H9 (cell line): ENCODE data around the gene NKX3-2. TPM values are rescaled to one million over a fixed set of nuclear protein-coding genes. Genes with fewer than 3 reads are reported as not detected.

Experiments
- DNase-seq: peaks from one replicate; pipeline ENCODE4 v3.0.0-alpha.2; 2017
- H2AFZ ChIP-seq: one replicate; pipeline ENCODE4 v1.6.1; 2013; ENCODE audit warnings: mild to moderate bottlenecking, low read length, control low read depth, moderate library complexity
- H2AK5ac ChIP-seq: 2 replicates; pipeline ENCODE4 v1.6.1; 2013; ENCODE audit warnings: low read length, control low read depth, mixed read lengths; ENCODE audit not compliant: insufficient read length
- H2BK120ac ChIP-seq: one replicate; pipeline ENCODE4 v1.6.1; 2013; ENCODE audit warnings: low read depth, mild to moderate bottlenecking, low read length, control low read depth, inconsistent platforms; ENCODE audit not compliant: poor library complexity, severe bottlenecking
- H2BK12ac ChIP-seq: 2 replicates; pipeline ENCODE4 v1.6.1; 2013; ENCODE audit warnings: low read length, control low read depth, mixed read lengths, low read depth; ENCODE audit not compliant: insufficient read length
- H2BK15ac ChIP-seq: 2 replicates; pipeline ENCODE4 v1.6.1; 2013; ENCODE audit warnings: low read depth, low read length, control low read depth
- H2BK20ac ChIP-seq: one replicate; pipeline ENCODE4 v1.6.1; 2013; ENCODE audit warnings: low read depth, mild to moderate bottlenecking, low read length, control low read depth, inconsistent platforms; ENCODE audit not compliant: poor library complexity, severe bottlenecking
- H2BK5ac ChIP-seq: 2 replicates; pipeline ENCODE4 v1.6.1; 2013; ENCODE audit warnings: low read length, control low read depth, mixed read lengths; ENCODE audit not compliant: insufficient read length
- H3K14ac ChIP-seq: 2 replicates; pipeline ENCODE4 v1.6.1; 2013; ENCODE audit warnings: low read length, control low read depth; ENCODE audit not compliant: insufficient read depth
- H3K18ac ChIP-seq: 2 replicates; pipeline ENCODE4 v1.6.1; 2013; ENCODE audit warnings: low read depth, mild to moderate bottlenecking, mixed read lengths, low read length, control low read depth; ENCODE audit not compliant: insufficient read length
- H3K23ac ChIP-seq: 2 replicates; pipeline ENCODE4 v1.6.1; 2013; ENCODE audit warnings: low read length, control low read depth, mixed read lengths, low read depth; ENCODE audit not compliant: insufficient read length
- H3K23me2 ChIP-seq: 2 replicates; pipeline ENCODE4 v1.6.1; 2013; ENCODE audit warnings: low read depth, mild to moderate bottlenecking, mixed read lengths, low read length, control low read depth; ENCODE audit not compliant: insufficient read length, poor library complexity, severe bottlenecking
- H3K27ac ChIP-seq: 2 replicates; pipeline ENCODE4 v1.5.1; 2013; ENCODE audit warnings: low read length, control low read depth, mixed read lengths, low read depth; ENCODE audit not compliant: insufficient read length
- H3K27me3 ChIP-seq: 2 replicates; pipeline ENCODE4 v1.6.1; 2013; ENCODE audit warnings: low read length, control low read depth, inconsistent platforms; ENCODE audit not compliant: insufficient read depth
- H3K4ac ChIP-seq: 2 replicates; pipeline ENCODE4 v1.6.1; 2013; ENCODE audit warnings: low read depth, mild to moderate bottlenecking, control low read depth, inconsistent platforms, low read length, moderate library complexity
- H3K4me1 ChIP-seq: 2 replicates; pipeline ENCODE4 v1.6.1; 2013; ENCODE audit warnings: low read length, control low read depth, inconsistent platforms; ENCODE audit not compliant: insufficient read depth
- H3K4me2 ChIP-seq: 2 replicates; pipeline ENCODE4 v1.6.1; 2013; ENCODE audit warnings: low read length, control low read depth, mixed read lengths; ENCODE audit not compliant: insufficient read length, insufficient read depth
- H3K56ac ChIP-seq: 2 replicates; pipeline ENCODE4 v1.6.1; 2013; ENCODE audit warnings: low read depth, mild to moderate bottlenecking, mixed read lengths, low read length, control low read depth; ENCODE audit not compliant: insufficient read length
- H3K79me1 ChIP-seq: 2 replicates; pipeline ENCODE4 v1.6.1; 2013; ENCODE audit warnings: low read depth, mild to moderate bottlenecking, moderate library complexity, low read length, control low read depth, inconsistent platforms; ENCODE audit not compliant: insufficient read depth, poor library complexity, severe bottlenecking
- H3K79me2 ChIP-seq: 2 replicates; pipeline ENCODE4 v1.6.1; 2013; ENCODE audit warnings: low read length, control low read depth, inconsistent platforms; ENCODE audit not compliant: insufficient read depth
- H3K9ac ChIP-seq: 2 replicates; pipeline ENCODE4 v1.6.1; 2013; ENCODE audit warnings: low read length, control low read depth, mixed read lengths; ENCODE audit not compliant: insufficient read length; ENCODE audit errors: extremely low read depth
- H3K9me3 ChIP-seq: one replicate; pipeline ENCODE4 v1.6.1; 2013; ENCODE audit warnings: low read depth, low read length, inconsistent platforms; ENCODE audit not compliant: control insufficient read depth
- H3T11ph ChIP-seq: one replicate; pipeline ENCODE4 v1.6.1; 2013; ENCODE audit warnings: mild to moderate bottlenecking, low read length, control low read depth, inconsistent platforms
- H4K20me1 ChIP-seq: one replicate; pipeline ENCODE4 v1.6.1; 2013; ENCODE audit not compliant: control insufficient read depth, insufficient read length, insufficient read depth
- H4K5ac ChIP-seq: 2 replicates; pipeline ENCODE4 v1.6.1; 2013; ENCODE audit warnings: low read depth, mild to moderate bottlenecking, mixed read lengths, low read length, control low read depth; ENCODE audit not compliant: insufficient read length
- H4K8ac ChIP-seq: replicated peaks from 2 replicates; pipeline ENCODE4 v1.6.1; 2013; ENCODE audit warnings: low read length, control low read depth, mixed read lengths, low read depth; ENCODE audit not compliant: insufficient read length
- H4K91ac ChIP-seq: 2 replicates; pipeline ENCODE4 v1.6.1; 2013; ENCODE audit warnings: low read depth, mild to moderate bottlenecking, moderate library complexity, mixed read lengths, low read length, control low read depth; ENCODE audit not compliant: insufficient read length
- H3K27ac Mint-ChIP-seq, 3 experiments: 2 replicates in 2 of 3; 3 replicates in 1 of 3; pipeline ENCODE4 v1.8.0; 2020 to 2021; ENCODE audit warnings: mixed read lengths in 3 of 3, mild to moderate bottlenecking in 1 of 3, moderate library complexity in 1 of 3
- H3K27me3 Mint-ChIP-seq: 2 replicates; pipeline ENCODE4 v1.8.0; 2021; ENCODE audit warnings: low read depth, mild to moderate bottlenecking, moderate library complexity, mixed read lengths
- H3K36me3 Mint-ChIP-seq, 3 experiments: 2 replicates in 2 of 3; 3 replicates in 1 of 3; pipeline ENCODE4 v1.8.0; 2020 to 2021; ENCODE audit warnings: low read depth in 3 of 3, mixed read lengths in 3 of 3; ENCODE audit not compliant: insufficient read depth in 1 of 3
- H3K4me1 Mint-ChIP-seq, 2 experiments: 2 replicates each; pipeline ENCODE4 v1.8.0; 2020; ENCODE audit warnings: mixed read lengths in 2 of 2
- H3K4me3 Mint-ChIP-seq, 2 experiments: 2 replicates in 1 of 2; 3 replicates in 1 of 2; pipeline ENCODE4 v1.8.0; 2020 to 2021; ENCODE audit warnings: mild to moderate bottlenecking in 2 of 2, mixed read lengths in 2 of 2, moderate library complexity in 1 of 2
- H3K9me3 Mint-ChIP-seq, 2 experiments: 2 replicates in 1 of 2; 3 replicates in 1 of 2; pipeline ENCODE4 v1.8.0; 2020; ENCODE audit warnings: mild to moderate bottlenecking in 2 of 2, mixed read lengths in 2 of 2, moderate library complexity in 1 of 2
- WGBS: extraction: QIAGEN DNeasy Blood & Tissue Kit; methylation state at CpG from one replicate; pipeline ENCODE4 v1.1.7; 2013; ENCODE audit warnings: missing lambda C conversion rate, low lambda C conversion rate, mixed read lengths; ENCODE audit not compliant: insufficient read length; ENCODE audit errors: extremely low coverage; 5-methylcytosine and 5-hydroxymethylcytosine counted together
- total RNA-seq: library from RNA; stranded (reverse); gene quantifications from 2 replicates; pipeline ENCODE4 v1.2.1, GENCODE V29; 2021
- TF ChIP-seq, protein P1 (sequence below): fragments of 200-600 bp; sonication (generic); conservative IDR thresholded peaks from 3 replicates; pipeline ENCODE4 v1.8.0; 2021; ENCODE audit warnings: antibody characterized with exemption, mild to moderate bottlenecking

Gene NKX3-2
- total RNA-seq, 1 experiment from 2014 or later, result 1.9 TPM

DNA sequence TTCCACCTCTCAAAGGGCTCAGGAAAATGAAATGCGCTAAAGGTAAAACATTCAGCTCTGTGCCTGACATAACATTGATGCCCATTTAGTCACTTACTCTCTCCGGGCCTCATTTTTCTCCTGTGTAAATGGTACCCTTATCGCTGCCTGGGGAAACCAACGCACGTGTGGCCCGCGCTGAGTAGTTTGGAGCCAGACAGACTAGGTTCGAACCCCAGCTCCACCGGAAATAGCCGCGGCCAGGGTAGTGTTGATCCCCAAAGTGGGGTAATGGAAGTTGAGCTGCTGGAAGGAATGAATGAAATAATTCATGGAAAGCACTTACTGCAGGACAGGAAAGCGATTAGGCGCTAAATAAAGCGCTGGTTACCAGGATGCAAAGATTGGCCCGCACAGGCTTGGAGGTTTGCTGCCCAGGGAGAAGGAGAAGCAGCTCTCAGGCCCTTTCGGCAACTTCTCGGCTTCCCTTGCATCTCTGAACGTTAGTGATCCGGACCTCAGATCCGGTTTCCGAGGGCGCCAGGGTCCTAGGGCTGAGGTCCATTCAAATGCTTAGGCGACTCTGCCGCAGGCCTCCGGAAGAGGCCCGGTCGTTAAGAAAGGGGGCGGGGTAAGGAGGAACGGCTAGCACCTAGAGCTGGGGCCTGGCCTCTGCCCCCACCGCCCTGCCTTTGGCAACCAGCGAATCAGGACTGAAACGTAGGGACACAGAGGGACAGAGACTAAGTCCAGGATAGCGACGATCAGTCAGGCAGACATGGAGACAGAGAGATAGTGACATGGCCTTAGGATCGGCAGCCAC, 13.3 kb downstream of the NKX3-2 start:
- no peak overlapping the region for H3K4ac ChIP-seq
- H2BK12ac ChIP-seq, result no peak overlapping the region
- H3K79me1 ChIP-seq, result no peaks in the 10 kb centered on the region
- no peak overlapping the region for H2BK120ac ChIP-seq
- H3K9ac ChIP-seq, result no peak overlapping the region
- peaks cover 99% of the 10 kb centered on the region for H3K27me3 Mint-ChIP-seq
- H3K14ac ChIP-seq, result no peak overlapping the region
- peaks cover 12% of the 10 kb centered on the region for H3K23me2 ChIP-seq
- H2AFZ ChIP-seq, result no peak overlapping the region
- no peak overlapping the region for H4K91ac ChIP-seq
- H3K18ac ChIP-seq, result no peak overlapping the region
- H3T11ph ChIP-seq, result no peak overlapping the region
- no peak overlapping the region for H2BK20ac ChIP-seq
- peaks cover 50 to 55% of the 10 kb centered on the region in 2 experiments for H3K4me1 Mint-ChIP-seq
- peak overlapping the region in 1 of 3 experiments; percentile 7; a peak in 2 of 7 replicates for H3K27ac Mint-ChIP-seq
- TF ChIP-seq, protein P1, sequence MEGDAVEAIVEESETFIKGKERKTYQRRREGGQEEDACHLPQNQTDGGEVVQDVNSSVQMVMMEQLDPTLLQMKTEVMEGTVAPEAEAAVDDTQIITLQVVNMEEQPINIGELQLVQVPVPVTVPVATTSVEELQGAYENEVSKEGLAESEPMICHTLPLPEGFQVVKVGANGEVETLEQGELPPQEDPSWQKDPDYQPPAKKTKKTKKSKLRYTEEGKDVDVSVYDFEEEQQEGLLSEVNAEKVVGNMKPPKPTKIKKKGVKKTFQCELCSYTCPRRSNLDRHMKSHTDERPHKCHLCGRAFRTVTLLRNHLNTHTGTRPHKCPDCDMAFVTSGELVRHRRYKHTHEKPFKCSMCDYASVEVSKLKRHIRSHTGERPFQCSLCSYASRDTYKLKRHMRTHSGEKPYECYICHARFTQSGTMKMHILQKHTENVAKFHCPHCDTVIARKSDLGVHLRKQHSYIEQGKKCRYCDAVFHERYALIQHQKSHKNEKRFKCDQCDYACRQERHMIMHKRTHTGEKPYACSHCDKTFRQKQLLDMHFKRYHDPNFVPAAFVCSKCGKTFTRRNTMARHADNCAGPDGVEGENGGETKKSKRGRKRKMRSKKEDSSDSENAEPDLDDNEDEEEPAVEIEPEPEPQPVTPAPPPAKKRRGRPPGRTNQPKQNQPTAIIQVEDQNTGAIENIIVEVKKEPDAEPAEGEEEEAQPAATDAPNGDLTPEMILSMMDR, result no peak
- no peak overlapping the region for H2AK5ac ChIP-seq
- peak overlapping the region; percentile 45 to 61 for H3K4me3 Mint-ChIP-seq
- H3K4me1 ChIP-seq, result peaks cover 4% of the 10 kb centered on the region
- no peak overlapping the region for H3K23ac ChIP-seq
- H3K56ac ChIP-seq, result no peak overlapping the region
- H4K8ac ChIP-seq, result no peak overlapping the region
- no peaks in the 10 kb centered on the region for H3K9me3 ChIP-seq
- no peak overlapping the region for H2BK15ac ChIP-seq
- WGBS, result no CpG with 5 or more reads among the region's 35 CpGs
- H3K9me3 Mint-ChIP-seq, result no peaks in the 10 kb centered on the region; a peak in 2 of 5 replicates
- H4K5ac ChIP-seq, result no peak overlapping the region
- no peaks in the 10 kb centered on the region for H4K20me1 ChIP-seq
- peaks cover 90% of the 10 kb centered on the region for H3K27me3 ChIP-seq
- no peak overlapping the region for H3K27ac ChIP-seq
- H3K4me2 ChIP-seq, result peak overlapping the region; percentile 71
- H2BK5ac ChIP-seq, result no peak overlapping the region
- H3K36me3 Mint-ChIP-seq, result no peaks in the 10 kb centered on the region; a peak in 1 of 7 replicates
- no peaks in the 10 kb centered on the region for H3K79me2 ChIP-seq
- peak; percentile 94 for DNase-seq
